Activated CD4-positive, alpha-beta T cell treated with anti-CD3 and anti-CD28 coated beads for 1 hour (primary cell): ENCODE data around the gene WDR88.
"Not testable (repeated sequence)": the region's sequence is repeated elsewhere in the genome, so short reads cannot be mapped to it uniquely, and the experiment has no call there.

Source experiments
- DNase-seq: peaks from one replicate; pipeline ENCODE4 v3.0.0-alpha.2; 2020

The WDR88 gene

DNA sequence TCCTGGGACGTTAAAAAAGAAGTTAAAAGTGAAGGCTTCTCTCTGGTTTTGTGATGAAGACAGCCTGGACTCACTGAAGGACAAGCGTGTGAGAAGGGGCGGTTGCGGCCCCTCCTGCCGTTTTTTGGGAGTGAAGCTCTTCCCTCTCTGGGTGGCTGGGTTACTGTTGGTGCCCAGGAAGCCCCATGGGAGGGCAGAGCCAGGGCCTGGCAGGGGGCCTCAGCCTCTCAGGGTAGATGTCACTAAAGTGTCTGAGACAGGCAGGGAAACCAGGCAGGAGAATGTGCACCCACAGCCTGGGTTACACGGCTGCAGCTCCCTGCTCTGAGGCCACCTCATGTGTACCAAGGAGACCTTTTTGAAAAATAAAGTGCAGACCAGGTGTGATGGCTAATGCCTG is 1.5 kb upstream of the WDR88 start:
- no peak for DNase-seq

GRCh38 chr19:33132425-33132824 is 511 bp downstream of the WDR88 start:
- DNase-seq, result no peak

GRCh38 chr19:33133438-33134031 is 1.6 kb downstream of the WDR88 start:
- no peak for DNase-seq

GRCh38 chr19:33134571-33135041 is 2.7 kb downstream of the WDR88 start:
- peak; percentile 18 for DNase-seq

DNA sequence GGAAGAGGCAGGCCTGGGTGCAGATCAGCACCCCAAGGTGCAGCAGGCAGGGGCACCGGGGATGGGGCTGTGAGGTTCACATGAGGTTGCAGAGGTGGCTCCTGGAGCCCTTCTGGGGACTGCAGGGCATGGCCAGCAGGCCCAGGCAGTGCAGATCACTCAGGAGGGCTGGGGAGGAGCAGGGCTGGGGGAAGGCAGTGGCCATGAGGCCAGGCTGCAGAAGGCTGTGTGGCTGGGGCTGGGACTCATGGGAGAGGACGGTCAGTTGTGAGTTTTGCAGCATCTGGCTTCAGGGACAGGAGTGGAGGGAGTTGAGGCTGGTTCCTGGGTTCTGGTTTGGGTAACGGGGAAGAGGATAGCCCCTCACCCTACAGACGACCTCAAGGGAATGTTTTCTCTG is 7.3 kb downstream of the WDR88 start:
- DNase-seq, result no peak

DNA sequence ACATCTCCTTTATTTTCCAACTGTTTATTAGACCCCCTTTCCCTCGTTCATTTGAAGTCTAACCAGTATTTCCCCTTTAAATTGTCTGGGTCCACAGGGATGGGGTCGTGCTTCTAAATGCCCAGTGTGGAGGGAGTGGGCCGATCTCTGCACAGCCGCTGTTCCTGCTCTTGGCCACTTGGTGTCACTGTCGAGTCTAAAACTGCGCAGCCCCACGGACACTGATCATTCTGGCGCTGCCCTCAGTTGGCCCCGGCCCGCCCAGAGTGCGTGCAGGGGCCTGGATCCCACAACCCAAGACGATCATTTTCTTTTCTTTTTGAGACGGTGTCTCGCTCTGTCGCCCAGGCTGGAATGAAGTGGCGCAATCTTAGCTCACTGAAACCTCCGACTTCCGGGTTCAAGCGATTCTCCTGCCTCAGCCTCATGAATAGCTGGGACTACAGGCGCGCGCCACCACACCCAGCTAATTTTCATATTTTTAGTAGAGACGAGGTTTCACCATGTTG is 12.0 kb downstream of the WDR88 start:
- DNase-seq, result peak; percentile 45

DNA sequence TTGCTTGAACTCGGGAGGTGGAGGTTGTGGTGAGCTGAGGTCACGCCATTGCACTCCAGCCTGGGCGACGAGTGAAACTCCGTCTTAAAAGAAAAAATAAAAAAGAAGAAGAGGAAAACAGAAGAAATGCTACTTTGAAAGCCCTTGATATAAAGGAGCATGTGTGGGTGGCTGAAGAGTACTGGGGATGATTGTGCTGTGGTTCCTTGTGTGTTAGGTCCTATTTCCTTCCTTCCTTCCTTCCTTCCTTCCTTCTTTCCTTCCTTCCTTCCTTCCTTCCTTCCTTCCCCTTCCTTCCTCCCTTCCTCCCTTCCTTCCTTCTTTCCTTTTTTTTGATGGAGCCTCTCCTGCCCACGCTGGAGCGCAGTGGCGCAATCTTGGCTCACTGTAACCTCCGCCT is 14.3 kb downstream of the WDR88 start:
- DNase-seq, result no peak

GRCh38 chr19:33147538-33147937 is 15.6 kb downstream of the WDR88 start:
- no peak for DNase-seq

GRCh38 chr19:33150852-33151518 is 19.1 kb downstream of the WDR88 start:
- DNase-seq, result no peak

DNA sequence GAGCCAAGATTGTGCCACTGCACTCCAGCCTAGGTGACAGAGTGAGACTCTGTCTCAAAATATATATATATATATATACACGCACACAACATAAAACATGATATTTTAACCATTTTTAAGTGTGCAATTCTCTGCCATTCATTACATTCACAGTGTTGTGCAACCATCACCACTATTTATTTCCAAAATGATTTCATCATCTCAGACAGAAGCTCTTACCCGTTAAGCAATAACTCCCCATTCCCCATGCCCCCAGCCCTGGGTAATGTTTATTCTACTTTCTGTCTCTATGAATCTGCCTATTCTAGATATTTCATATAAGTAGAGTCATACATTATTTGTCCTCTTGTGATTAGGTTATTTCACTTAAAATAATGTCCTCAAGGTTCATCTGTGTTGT is 20.3 kb downstream of the WDR88 start:
- DNase-seq, result no peak

- not testable (repeated sequence) for DNase-seq
Measured at GRCh38 chr19:33152625-33153024, 20.7 kb downstream of the WDR88 start.

- DNase-seq, result not testable (repeated sequence)
Measured at GRCh38 chr19:33154313-33154712, 22.4 kb downstream of the WDR88 start.

GRCh38 chr19:33156334-33156733 is 24.4 kb downstream of the WDR88 start:
- no peak for DNase-seq

GRCh38 chr19:33157906-33158305 is 26.0 kb downstream of the WDR88 start:
- DNase-seq, result no peak

DNA sequence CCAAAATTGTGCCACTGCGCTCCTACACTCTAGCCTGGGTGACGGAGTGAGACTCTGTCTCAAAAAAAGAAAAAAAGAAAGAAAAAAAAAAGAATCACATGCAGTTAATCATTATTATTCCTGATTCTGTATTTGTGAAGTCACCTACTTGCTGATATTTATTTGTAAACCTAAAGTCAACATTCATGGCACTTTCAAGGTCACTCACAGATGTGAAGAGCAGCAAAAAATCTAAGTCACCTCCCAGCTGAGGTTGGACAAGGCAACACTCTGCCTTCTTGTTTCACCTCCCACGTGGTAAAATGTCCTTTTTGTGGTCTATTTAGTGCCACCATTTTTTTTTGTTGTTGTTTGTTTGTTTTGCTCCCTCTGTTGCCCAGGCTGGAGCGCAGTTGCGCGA is 26.5 kb downstream of the WDR88 start:
- DNase-seq, result no peak

DNA sequence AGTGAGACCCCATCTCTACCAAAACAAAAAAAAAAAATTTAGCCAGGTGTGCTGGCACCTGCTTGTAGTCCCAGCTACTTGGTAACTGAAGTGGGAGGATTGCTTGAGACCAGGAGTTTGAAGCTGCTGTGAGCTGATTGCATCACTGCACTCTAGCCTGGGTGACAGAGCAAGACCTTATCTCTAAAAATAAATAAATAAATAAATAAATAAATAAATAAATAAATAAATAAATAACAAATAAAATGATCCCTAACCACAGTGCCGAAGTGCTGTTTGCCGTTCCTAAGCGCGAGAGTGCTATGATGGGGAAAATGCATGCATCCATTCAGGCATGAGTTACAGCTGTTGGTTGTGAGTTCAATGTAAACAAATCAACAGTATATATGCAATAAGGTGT is 27.2 kb downstream of the WDR88 start:
- no peak for DNase-seq

DNA sequence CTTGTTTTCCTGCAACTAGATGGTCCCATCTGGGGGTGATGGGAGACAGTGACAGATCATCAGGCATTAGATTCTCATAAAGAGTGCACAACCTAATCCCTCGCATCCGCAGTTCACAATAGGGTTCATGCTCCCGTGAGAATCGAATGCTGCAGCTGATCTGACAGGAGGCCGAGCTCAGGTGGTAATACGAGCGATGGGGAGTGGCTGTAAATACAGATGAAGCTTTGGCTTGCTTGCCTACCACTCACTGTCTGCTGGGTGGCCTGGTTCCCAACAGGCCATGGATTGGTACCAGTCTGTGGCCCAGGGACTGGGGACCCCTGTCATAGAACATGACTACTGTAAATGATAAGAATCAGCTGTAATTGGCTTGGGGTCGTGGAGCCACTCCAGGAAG is 28.0 kb downstream of the WDR88 start:
- DNase-seq, result no peak

GRCh38 chr19:33161201-33161600 is 29.3 kb downstream of the WDR88 start:
- DNase-seq, result no peak

DNA sequence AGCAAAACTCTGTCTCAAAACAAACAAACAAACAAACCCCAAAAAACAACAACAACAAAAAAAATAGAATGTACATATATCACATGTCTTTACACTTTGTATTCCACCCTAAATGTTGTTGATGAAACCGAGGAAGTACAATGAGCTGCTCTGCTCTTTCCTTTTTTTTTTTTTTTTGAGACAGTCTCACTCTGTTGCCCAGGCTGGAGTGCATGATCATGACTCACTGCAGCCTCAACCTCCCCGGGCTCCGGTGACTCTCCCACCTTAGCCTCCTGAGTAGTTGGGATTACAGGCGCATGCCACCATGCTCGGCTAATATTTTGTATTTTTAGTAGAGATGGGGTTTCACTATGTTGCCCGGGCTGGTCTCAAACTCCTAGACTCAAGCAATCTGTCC is 31.6 kb downstream of the WDR88 start:
- DNase-seq, result no peak

DNA sequence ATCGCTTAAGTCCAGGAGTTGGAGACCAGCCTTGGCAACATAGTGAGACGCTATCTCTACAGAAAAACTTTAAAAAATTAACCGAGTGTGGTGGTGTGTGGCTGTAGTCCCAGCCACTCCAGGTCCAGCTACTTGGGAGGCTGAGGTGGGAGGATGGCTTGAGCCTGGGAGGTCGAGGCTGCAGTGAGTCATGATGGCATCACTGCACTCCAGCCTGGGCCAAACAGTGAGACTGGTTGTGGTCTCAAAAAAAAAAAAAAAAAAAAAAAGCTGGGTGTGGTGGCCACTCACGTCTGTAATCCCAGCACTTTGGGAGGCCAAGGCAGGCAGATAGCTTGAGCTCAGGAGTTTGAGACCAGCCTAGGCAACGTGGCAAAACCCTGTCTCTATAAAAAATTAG is 34.1 kb downstream of the WDR88 start:
- DNase-seq, result not testable (repeated sequence)

GRCh38 chr19:33167438-33167837 is 35.5 kb downstream of the WDR88 start:
- DNase-seq, result no peak

DNA sequence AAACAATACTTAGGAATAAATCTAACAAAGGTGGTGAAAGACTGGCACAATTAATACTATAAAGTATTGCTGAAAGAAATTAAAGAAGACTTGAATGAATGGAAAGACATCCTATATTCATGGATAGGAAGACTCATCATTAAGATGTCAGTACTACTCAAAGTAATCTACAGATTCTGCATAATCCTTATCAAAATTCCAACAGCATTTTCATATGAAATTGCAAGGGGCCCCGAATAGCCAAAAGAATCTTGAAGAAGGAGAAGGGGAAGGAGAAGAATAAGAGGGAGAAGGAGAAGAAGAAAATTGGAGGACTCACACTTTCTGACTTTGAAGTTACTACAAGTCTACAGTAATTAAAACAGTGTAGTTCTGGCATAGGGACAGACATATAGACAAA is 36.6 kb downstream of the WDR88 start:
- DNase-seq, result no peak

- no peak for DNase-seq
Measured at GRCh38 chr19:33171222-33171795, 39.4 kb downstream of the WDR88 start.

- no peak for DNase-seq
Measured at GRCh38 chr19:33171916-33172359, 40.0 kb downstream of the WDR88 start.
